ENCODE data around the gene BBS12. TPM values are rescaled to one million over a fixed set of nuclear protein-coding genes. Genes with fewer than 3 reads are reported as not detected.

The BBS12 gene
- total and polyA plus RNA-seq, 2 donors (not counting 3 experiments of a cell fraction or from before 2014, with no cell fraction given), result 0.91 to 2.3 TPM

GRCh38 chr4:122716825-122717448, 15.6 kb upstream of the BBS12 start:
- Histone ChIP-seq H3K9ac (replicated peaks; ENCODE audit: extremely low read depth, insufficient read depth, low read length) (no peak overlapping the region), H3K27ac (ENCODE audit: insufficient read depth, low read depth, low read length) (no peak overlapping the region), H3K36me3 (ENCODE audit: control insufficient read depth in 2 of 2, extremely low read depth in 1 of 2, insufficient read depth in 2 of 2, low read length in 2 of 2) (no peaks in the 10 kb centered on the region), H2AFZ (ENCODE audit: low read depth, low read length) (no peak overlapping the region), H3K9me3 (replicated peaks; ENCODE audit: control insufficient read depth, insufficient read depth, low read length) (no peaks in the 10 kb centered on the region), H3K27me3 (ENCODE audit: control insufficient read depth in 2 of 2, insufficient read depth in 2 of 2, low read length in 2 of 2) (no peaks in the 10 kb centered on the region), H3K4me1 (ENCODE audit: control insufficient read depth, extremely low read depth, insufficient read depth, low read length) (peaks cover 8% of the 10 kb centered on the region), H4K20me1 (replicated peaks; ENCODE audit: control insufficient read depth, extremely low read depth, insufficient read depth, low read length) (no peaks in the 10 kb centered on the region), H3K4me3 (replicated peaks in 1 of 3; ENCODE audit: insufficient read depth in 1 of 3, low read depth in 1 of 3, low read length in 3 of 3) (no peak overlapping the region), H3K4me2 (ENCODE audit: insufficient read depth, low read length) (no peak overlapping the region), H3K79me2 (ENCODE audit: control insufficient read depth, insufficient read depth, low read length) (no peaks in the 10 kb centered on the region), H3K9me1 (replicated peaks; ENCODE audit: control insufficient read depth, extremely low read depth, insufficient read depth, low read length) (no peaks in the 10 kb centered on the region)
- CTCF ChIA-PET, result interaction anchor here (0.6 to 3.8 kb wide), 55 partner anchors 9 to 816 kb away, joined by 3 to 84 read pairs (median 5); partner anchors contain the start of genes BBS12 and NUDT6
- FAIRE-seq (peak; percentile 91), DNase-seq (ENCODE audit: low read depth, low spot score) (peak; percentile 65)
- TF ChIP-seq MAX (IDR thresholded peaks at IDR 0.05; ENCODE audit: insufficient read depth, insufficient read length) (no peak), CTCF (IDR thresholded peaks at IDR 0.05; ENCODE audit: extremely low read depth in 1 of 2, insufficient read depth in 1 of 2, low read depth in 1 of 2, low read length in 2 of 2) (peak; percentile 80 to 93)
- POLR2A ChIA-PET, result no interaction called here
- BruUV-seq (replicated peaks), result no TSS peak
- dilution Hi-C loops (cut with MboI; ENCODE audit: extremely low pct_ligation_motif_present, low sequenced_read_pairs) (no loop called here), intact Hi-C loops (cut with micrococcal nuclease) (loop anchor here (1.0 to 5.0 kb wide), 5 partner anchors 42 to 815 kb away; no protein-coding TSS in a partner anchor)

- Histone ChIP-seq H3K27me3 (ENCODE audit: control insufficient read depth in 2 of 2, insufficient read depth in 2 of 2, low read length in 2 of 2) (no peaks in the 10 kb centered on the region), H3K9ac (replicated peaks; ENCODE audit: extremely low read depth, insufficient read depth, low read length) (no peak overlapping the region), H3K36me3 (ENCODE audit: control insufficient read depth in 2 of 2, extremely low read depth in 1 of 2, insufficient read depth in 2 of 2, low read length in 2 of 2) (no peaks in the 10 kb centered on the region), H3K4me1 (ENCODE audit: control insufficient read depth, extremely low read depth, insufficient read depth, low read length) (peaks cover 8% of the 10 kb centered on the region), H3K9me3 (replicated peaks; ENCODE audit: control insufficient read depth, insufficient read depth, low read length) (no peaks in the 10 kb centered on the region), H2AFZ (ENCODE audit: low read depth, low read length) (no peak overlapping the region), H3K9me1 (replicated peaks; ENCODE audit: control insufficient read depth, extremely low read depth, insufficient read depth, low read length) (no peaks in the 10 kb centered on the region), H3K79me2 (ENCODE audit: control insufficient read depth, insufficient read depth, low read length) (no peaks in the 10 kb centered on the region), H3K27ac (ENCODE audit: insufficient read depth, low read depth, low read length) (no peak overlapping the region), H3K4me2 (ENCODE audit: insufficient read depth, low read length) (peak overlapping the region; percentile 3), H3K4me3 (replicated peaks in 1 of 3; ENCODE audit: insufficient read depth in 1 of 3, low read depth in 1 of 3, low read length in 3 of 3) (no peak overlapping the region), H4K20me1 (replicated peaks; ENCODE audit: control insufficient read depth, extremely low read depth, insufficient read depth, low read length) (no peaks in the 10 kb centered on the region)
- dilution Hi-C loops (cut with MboI; ENCODE audit: extremely low pct_ligation_motif_present, low sequenced_read_pairs), result no loop called here
- peak; percentile 21 for FAIRE-seq
- TF ChIP-seq FOS (IDR thresholded peaks at IDR 0.05; ENCODE audit: borderline replicate concordance, insufficient read depth, low read length), result peak; percentile 12
- TF ChIP-seq MAX (IDR thresholded peaks at IDR 0.05; ENCODE audit: insufficient read depth, insufficient read length), result no peak
- no TSS peak for BruUV-seq (replicated peaks)
- DNase-seq (ENCODE audit: low read depth, low spot score), result peak; percentile 63
- intact Hi-C loops (cut with micrococcal nuclease), result loop anchor here (5.0 kb wide), 1 partner anchor 816 kb away; no protein-coding TSS in a partner anchor
- CTCF ChIA-PET, result interaction anchor here (0.8 to 3.8 kb wide), 9 partner anchors 9 to 213 kb away, joined by 4 to 84 read pairs (median 18); partner anchors contain the start of gene BBS12
- POLR2A ChIA-PET, result no interaction called here
Measured at GRCh38 chr4:122718281-122718680, 14.2 kb upstream of the BBS12 start.

Measured in endothelial cell of umbilical vein (primary cell).